Heart left ventricle (tissue), 13 donors: ENCODE data around the gene DIS3L2.

Source experiments
- POLR2A ChIP-seq, 2 donors: fragments of 450-650 bp; IDR thresholded peaks; one replicate each; pipeline ENCODE4 v1.6.1; 2017; ENCODE audit warnings: antibody characterized with exemption in 2 of 2, mild to moderate bottlenecking in 2 of 2, moderate library complexity in 2 of 2
- TF ChIP-seq, protein P1 (sequence below), 12 donors: fragments of 200-600 bp; sonication (generic) in 4 of 12; IDR thresholded peaks; one replicate each; pipeline versions ENCODE4 v1.5.0 to v1.8.0; 2018 to 2022; ENCODE audit warnings: antibody characterized with exemption in 12 of 12, mild to moderate bottlenecking in 5 of 12
- donor health status: ischemic (EF 13 %, LVEDD 7.1; RV severe dilation, severe dysfunction).
- donor health status: DM: no; HTN: yes; CAD: no.
- donor health status: DM: no; HTN: no; CAD: no.
- donor health status: ischemic (EF 25% LVEDD 6.9; RV normal size, moderate dysfunction).
- donor health status: ischemic (EF 25% LVEDD 5.7; RV mildly dilated, moderate dysfunction).
- donor health status: ischemic (EF 35%, LVEDD 5.7; RV mildly dilated, moderate dysfunction).
- donor health status: nonischemic (EF 11% LVEDD 7.7; RV severe dilation, severe dysfunction).
- donor health status: DM: yes; HTN: yes; CAD: no.
- donor health status: PGD.
- donor health status: ischemic (EF 29% LVEDD 5.4; RV normal size, mild dysfunction).
- donor health status: nonischemic (EF 23%, LVEDD 6.1; RV moderate dilation, normal function).

- TF ChIP-seq, protein P1, sequence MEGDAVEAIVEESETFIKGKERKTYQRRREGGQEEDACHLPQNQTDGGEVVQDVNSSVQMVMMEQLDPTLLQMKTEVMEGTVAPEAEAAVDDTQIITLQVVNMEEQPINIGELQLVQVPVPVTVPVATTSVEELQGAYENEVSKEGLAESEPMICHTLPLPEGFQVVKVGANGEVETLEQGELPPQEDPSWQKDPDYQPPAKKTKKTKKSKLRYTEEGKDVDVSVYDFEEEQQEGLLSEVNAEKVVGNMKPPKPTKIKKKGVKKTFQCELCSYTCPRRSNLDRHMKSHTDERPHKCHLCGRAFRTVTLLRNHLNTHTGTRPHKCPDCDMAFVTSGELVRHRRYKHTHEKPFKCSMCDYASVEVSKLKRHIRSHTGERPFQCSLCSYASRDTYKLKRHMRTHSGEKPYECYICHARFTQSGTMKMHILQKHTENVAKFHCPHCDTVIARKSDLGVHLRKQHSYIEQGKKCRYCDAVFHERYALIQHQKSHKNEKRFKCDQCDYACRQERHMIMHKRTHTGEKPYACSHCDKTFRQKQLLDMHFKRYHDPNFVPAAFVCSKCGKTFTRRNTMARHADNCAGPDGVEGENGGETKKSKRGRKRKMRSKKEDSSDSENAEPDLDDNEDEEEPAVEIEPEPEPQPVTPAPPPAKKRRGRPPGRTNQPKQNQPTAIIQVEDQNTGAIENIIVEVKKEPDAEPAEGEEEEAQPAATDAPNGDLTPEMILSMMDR (IDR thresholded peaks at IDR 0.05): no peak
- no peak for TF ChIP-seq POLR2A (IDR thresholded peaks at IDR 0.05)
Measured at GRCh38 chr2:232250246-232251175, 289.0 kb downstream of the DIS3L2 start.
